Progenitor cell of endocrine pancreas (in vitro differentiated cells): Measurements from ENCODE around the gene KCNK18. TPM values are rescaled to one million over a fixed set of nuclear protein-coding genes. Genes with fewer than 3 reads are reported as not detected.

Experiments
- DNase-seq: peaks from one replicate; pipeline ENCODE4 v3.0.0; 2021; ENCODE audit warnings: low spot score; ENCODE audit not compliant: unreplicated experiment
- H3K27ac Mint-ChIP-seq: 2 replicates; pipeline ENCODE4 v1.8.0; 2021; ENCODE audit warnings: mild to moderate bottlenecking, moderate library complexity, mixed read lengths
- H3K27me3 Mint-ChIP-seq: 2 replicates; pipeline ENCODE4 v1.8.0; 2021; ENCODE audit warnings: mixed read lengths
- H3K36me3 Mint-ChIP-seq: 2 replicates; pipeline ENCODE4 v1.8.0; 2022; ENCODE audit warnings: mixed read lengths; ENCODE audit not compliant: insufficient read depth
- H3K4me1 Mint-ChIP-seq: 2 replicates; pipeline ENCODE4 v1.8.0; 2021; ENCODE audit warnings: low read depth, mixed read lengths
- H3K4me3 Mint-ChIP-seq: 2 replicates; pipeline ENCODE4 v1.8.0; 2021; ENCODE audit warnings: low read depth, mild to moderate bottlenecking, moderate library complexity, mixed read lengths
- H3K9me3 Mint-ChIP-seq: 2 replicates; pipeline ENCODE4 v1.8.0; 2021; ENCODE audit warnings: low read depth, mixed read lengths
- CTCF ChIP-seq: fragments of 200-600 bp; sonication (generic); IDR thresholded peaks from one replicate; pipeline ENCODE4 v1.5.0; 2021; ENCODE audit warnings: antibody characterized with exemption, mild to moderate bottlenecking; ENCODE audit not compliant: unreplicated experiment
- total RNA-seq: library from RNA; stranded (reverse); gene quantifications from 2 replicates; pipeline ENCODE4 v1.2.1, GENCODE V29; 2021

KCNK18 gene
- total RNA-seq, 1 donor from 2014 or later: not detected

GRCh38 chr10:117216028-117216427 lies 18.7 kb downstream of the KCNK18 start:
- Mint-ChIP-seq H3K27me3 (peaks cover 79% of the 10 kb centered on the region), H3K9me3 (peaks cover 11% of the 10 kb centered on the region), H3K36me3 (no peaks in the 10 kb centered on the region), H3K27ac (no peak overlapping the region), H3K4me1 (no peaks in the 10 kb centered on the region), H3K4me3 (no peak overlapping the region)
- TF ChIP-seq CTCF: no peak
- no peak for DNase-seq

- peaks cover 78% of the 10 kb centered on the region for H3K27me3 Mint-ChIP-seq
- peak; percentile 100 for TF ChIP-seq CTCF
- DNase-seq: peak; percentile 83
- H3K36me3 Mint-ChIP-seq: no peaks in the 10 kb centered on the region
- peaks cover 7% of the 10 kb centered on the region for H3K9me3 Mint-ChIP-seq
- H3K4me1 Mint-ChIP-seq: no peaks in the 10 kb centered on the region
- H3K27ac Mint-ChIP-seq: no peak overlapping the region
- peak overlapping the region; percentile 69 for H3K4me3 Mint-ChIP-seq
Observed at GRCh38 chr10:117216611-117217195, 19.4 kb downstream of the KCNK18 start.

GRCh38 chr10:117217196-117217761 lies 20.0 kb downstream of the KCNK18 start:
- DNase-seq: no peak
- Mint-ChIP-seq H3K36me3 (no peaks in the 10 kb centered on the region), H3K9me3 (peaks cover 4% of the 10 kb centered on the region)

GRCh38 chr10:117218654-117219053 lies 21.4 kb downstream of the KCNK18 start:
- TF ChIP-seq CTCF: no peak
- Mint-ChIP-seq H3K4me1 (no peaks in the 10 kb centered on the region), H3K27me3 (peaks cover 64% of the 10 kb centered on the region), H3K36me3 (no peaks in the 10 kb centered on the region), H3K4me3 (no peak overlapping the region), H3K9me3 (no peaks in the 10 kb centered on the region), H3K27ac (no peak overlapping the region)
- DNase-seq: no peak

More at GRCh38 chr10:117217196-117217761, 20.0 kb downstream of the KCNK18 start:
- Mint-ChIP-seq H3K27ac (no peak overlapping the region), H3K4me3 (peak overlapping the region; percentile 69), H3K27me3 (peaks cover 73% of the 10 kb centered on the region), H3K4me1 (no peaks in the 10 kb centered on the region)
- TF ChIP-seq CTCF: no peak

GRCh38 chr10:117221156-117221711 lies 23.9 kb downstream of the KCNK18 start:
- no peak for TF ChIP-seq CTCF
- H3K4me1 Mint-ChIP-seq: no peaks in the 10 kb centered on the region
- no peak overlapping the region for H3K4me3 Mint-ChIP-seq
- no peak overlapping the region for H3K27ac Mint-ChIP-seq
- H3K36me3 Mint-ChIP-seq: no peaks in the 10 kb centered on the region
- DNase-seq: no peak
- no peaks in the 10 kb centered on the region for H3K9me3 Mint-ChIP-seq
- H3K27me3 Mint-ChIP-seq: peaks cover 50% of the 10 kb centered on the region
